ENCODE measurements around the gene LAMP2. TPM values are rescaled to one million over a fixed set of nuclear protein-coding genes. Genes with fewer than 3 reads are reported as not detected.

The LAMP2 gene
- total and polyA plus RNA-seq, 2 of the 4 experiments (the other 2 are of a cell fraction), result 78.1 to 129 TPM

- Histone ChIP-seq H3K27ac (ENCODE audit: insufficient read depth, low read length) (no peak overlapping the region), H3K56ac (ENCODE audit: extremely low read depth, insufficient read depth, low read length) (no peak overlapping the region), H3K9me1 (ENCODE audit: insufficient read depth, low read length) (no peaks in the 10 kb centered on the region), H4K91ac (ENCODE audit: insufficient read depth, low read depth, low read length) (no peak overlapping the region), H3K18ac (ENCODE audit: low read depth, low read length) (no peak overlapping the region), H2AFZ (replicated peaks; ENCODE audit: low read length, poor library complexity) (no peak overlapping the region), H3K4me1 (ENCODE audit: control insufficient read depth, insufficient read depth, low read length) (0 out of 2 replicates have a peak, but pooled peaks cover 2% of the 10 kb centered on the region), H3K4me2 (ENCODE audit: low read depth, low read length) (no peak overlapping the region), H3K4me3 (ENCODE audit: insufficient read depth, low read depth, low read length) (no peak overlapping the region), H3K79me1 (ENCODE audit: low read depth in 1 of 2, low read length in 2 of 2) (no peaks in the 10 kb centered on the region), H2AK5ac (ENCODE audit: low read depth, low read length) (no peak overlapping the region), H2AK9ac (replicated peaks; ENCODE audit: low read depth, low read length, poor library complexity) (no peak overlapping the region), H2BK120ac (ENCODE audit: low read depth, low read length) (no peak overlapping the region), H3K23ac (ENCODE audit: low read depth, low read length) (no peak overlapping the region), H4K8ac (ENCODE audit: low read depth in 2 of 2, low read length in 2 of 2) (no peak overlapping the region), H2BK15ac (ENCODE audit: low read depth, low read length) (no peak overlapping the region), H2BK20ac (ENCODE audit: low read depth, low read length) (no peak overlapping the region), H3K27me3 (ENCODE audit: control insufficient read depth, insufficient read depth, low read length) (no peaks in the 10 kb centered on the region), H3K9me3 (ENCODE audit: control insufficient read depth, insufficient read depth, low read length) (no peaks in the 10 kb centered on the region), H4K5ac (ENCODE audit: low read depth, low read length) (no peak overlapping the region), H2BK5ac (ENCODE audit: low read depth, low read length, poor library complexity, severe bottlenecking) (no peak overlapping the region), H3K4ac (ENCODE audit: low read depth, low read length) (no peak overlapping the region), H3K9ac (ENCODE audit: low read depth, low read length) (no peak overlapping the region), H3K36me3 (ENCODE audit: control insufficient read depth, insufficient read depth, low read length) (no peaks in the 10 kb centered on the region), H3K14ac (replicated peaks; ENCODE audit: low read depth, low read length) (no peak overlapping the region), H4K20me1 (ENCODE audit: insufficient read depth, low read length) (no peaks in the 10 kb centered on the region)
- TF ChIP-seq RAD21 (IDR thresholded peaks at IDR 0.05; ENCODE audit: low read length) (peak; percentile 39), RFX5 (IDR thresholded peaks at IDR 0.05; ENCODE audit: low read depth, low read length) (no peak), USF2 (IDR thresholded peaks at IDR 0.05; ENCODE audit: low read depth, low read length) (no peak), CTCF (conservative IDR thresholded peaks at IDR 0.05; ENCODE audit: low read depth, low read length) (peak; percentile 29; the same call in 1 of the 2 replicates), MAZ (IDR thresholded peaks at IDR 0.05; ENCODE audit: borderline replicate concordance, low read depth, low read length) (no peak), RCOR1 (IDR thresholded peaks at IDR 0.05; ENCODE audit: insufficient replicate concordance, low read length) (no peak)
- ATAC-seq (ENCODE audit: low read depth) (peak; percentile 51; the same call in 1 of the 2 replicates), DNase-seq (peak; percentile 25)
- dilution Hi-C loops (cut with HindIII; ENCODE audit: low sequenced_read_pairs, unreplicated experiment), result no loop called here
- intact Hi-C loops (cut with micrococcal nuclease), result no loop called here
- no TSS peak for BruUV-seq (replicated peaks)
- CTCF ChIA-PET, result no interaction called here
- in situ Hi-C loops (cut with MboI; ENCODE audit: low sequenced_read_pairs), result loop anchor here (25.0 kb wide), 1 partner anchor 248 kb away; no protein-coding TSS in a partner anchor
- POLR2A ChIA-PET (ENCODE audit: unreplicated experiment), result no interaction called here
- WGBS, 2 experiments (ENCODE audit: extremely low coverage in 2 of 2, insufficient read length in 1 of 2), result no CpG with 5 or more reads among the region's 1 CpG
Observed at GRCh38 chrX:120514236-120514635, 45.1 kb upstream of the LAMP2 start.

Data from IMR-90 (cell line).